Prostate gland (tissue), 2 donors: ENCODE results near the gene ANKRD39. TPM values are rescaled to one million over a fixed set of nuclear protein-coding genes. Genes with fewer than 3 reads are reported as not detected.

Source experiments
- DNase-seq: peaks from one replicate; pipeline ENCODE4 v3.0.0-alpha.2; 2019; ENCODE audit warnings: low spot score
- H3K27ac ChIP-seq, 2 donors: fragments of 200-600 bp; sonication (generic); 2 replicates each; pipeline ENCODE4 v1.5.1; 2017 to 2019
- H3K27me3 ChIP-seq: fragments of 200-600 bp; sonication (generic); replicated peaks from 2 replicates; pipeline ENCODE4 v1.5.1; 2019; ENCODE audit not compliant: insufficient read depth
- H3K36me3 ChIP-seq, 2 donors: fragments of 200-600 bp; sonication (generic); 1 replicate in 1 of 2; 2 replicates in 1 of 2; pipeline versions ENCODE4 v1.5.1 to v1.8.1; 2017 to 2019
- H3K4me1 ChIP-seq: fragments of 200-600 bp; sonication (generic); replicated peaks from 2 replicates; pipeline ENCODE4 v1.5.1; 2019
- H3K4me3 ChIP-seq, 2 donors: fragments of 200-600 bp; sonication (generic); 2 replicates each; pipeline ENCODE4 v1.5.1; 2017 to 2019
- H3K9me3 ChIP-seq: fragments of 200-600 bp; sonication (generic); 2 replicates; pipeline ENCODE4 v1.5.1; 2017
- CTCF ChIP-seq, 4 experiments: fragments of 200-600 bp in 2 of 4; fragments of 450-650 bp in 2 of 4; sonication (generic) in 2 of 4; IDR thresholded peaks; 1 replicate in 3 of 4; 2 replicates in 1 of 4; pipeline ENCODE4 v1.5.1; 2016 to 2019; ENCODE audit warnings: antibody characterized with exemption in 4 of 4, mild to moderate bottlenecking in 2 of 4, moderate library complexity in 2 of 4
- POLR2A ChIP-seq: fragments of 450-650 bp; IDR thresholded peaks from one replicate; pipeline ENCODE4 v1.6.1; 2016; ENCODE audit warnings: antibody characterized with exemption, mild to moderate bottlenecking
- POLR2AphosphoS5 ChIP-seq: sonication (generic); formaldehyde crosslinking; IDR thresholded peaks from one replicate; pipeline ENCODE4 v1.6.1; 2017; ENCODE audit warnings: antibody characterized with exemption
- WGBS: methylation state at CpG from one replicate; pipeline ENCODE4 v1.1.5; 2018; 5-methylcytosine and 5-hydroxymethylcytosine counted together
- intact Hi-C: fragments of 100-400 bp; cut with DNase I; formaldehyde crosslinking; loops from one replicate; pipeline ENCODE4 v1.14.2; 2022
- total RNA-seq, 2 donors: library from RNA; depleted of rRNA; stranded (reverse); fragments of >200 nt; gene quantifications; one replicate each; pipeline ENCODE4 v1.1.0, GENCODE V29; 2016

ANKRD39 gene
- total RNA-seq, 2 donors from 2014 or later: 21.2 to 38.7 TPM

GRCh38 chr2:96882906-96883305 lies 25.1 kb upstream of the ANKRD39 start:
- intact Hi-C loops: no loop called here
- Histone ChIP-seq H3K36me3 (no peaks in the 10 kb centered on the region), H3K27me3 (no peaks in the 10 kb centered on the region), H3K27ac (peak overlapping the region; percentile 60 to 69), H3K4me3 (no peak overlapping the region), H3K9me3 (no peaks in the 10 kb centered on the region), H3K4me1 (peaks cover 9% of the 10 kb centered on the region)
- 49% methylated on average over 5 of the region's 8 CpGs for WGBS
- DNase-seq: no peak
- no peak for TF ChIP-seq POLR2A
- no peak for TF ChIP-seq CTCF (IDR thresholded peaks at IDR 0.05)
- no peak for TF ChIP-seq POLR2AphosphoS5

GRCh38 chr2:96882230-96882629 lies 24.4 kb upstream of the ANKRD39 start:
- H3K9me3 ChIP-seq: no peaks in the 10 kb centered on the region
- DNase-seq: peak; percentile 53
- intact Hi-C loops: no loop called here
- no peaks in the 10 kb centered on the region for H3K27me3 ChIP-seq
- no peaks in the 10 kb centered on the region for H3K36me3 ChIP-seq
- WGBS: 52% methylated on average over 12 of the region's 12 CpGs
- H3K4me1 ChIP-seq: peaks cover 2% of the 10 kb centered on the region
- H3K4me3 ChIP-seq: no peak overlapping the region
- peak overlapping the region; percentile 60 to 69 for H3K27ac ChIP-seq
- no peak for TF ChIP-seq CTCF (IDR thresholded peaks at IDR 0.05)
- peak; percentile 35 for TF ChIP-seq POLR2AphosphoS5
- peak; percentile 21 for TF ChIP-seq POLR2A

- no peak for DNase-seq
- no peaks in the 10 kb centered on the region for H3K4me1 ChIP-seq
- no peaks in the 10 kb centered on the region for H3K9me3 ChIP-seq
- H3K27me3 ChIP-seq: no peaks in the 10 kb centered on the region
- no peaks in the 10 kb centered on the region for H3K36me3 ChIP-seq
- no peak overlapping the region for H3K4me3 ChIP-seq
- peak overlapping the region; percentile 60 to 69 for H3K27ac ChIP-seq
- TF ChIP-seq POLR2AphosphoS5: no peak
- no peak for TF ChIP-seq CTCF (IDR thresholded peaks at IDR 0.05)
- no peak for TF ChIP-seq POLR2A
- intact Hi-C loops: no loop called here
- 78% methylated on average over 10 of the region's 10 CpGs for WGBS
These were observed 23.8 kb upstream of the ANKRD39 start for GRCh38 chr2:96881349-96882195.

GRCh38 chr2:96880891-96881273 lies 23.1 kb upstream of the ANKRD39 start:
- TF ChIP-seq POLR2A (no peak), CTCF (IDR thresholded peaks at IDR 0.05) (no peak)
- Histone ChIP-seq H3K27me3 (no peaks in the 10 kb centered on the region), H3K4me1 (no peaks in the 10 kb centered on the region), H3K27ac (no peak overlapping the region), H3K4me3 (no peak overlapping the region), H3K36me3 (no peaks in the 10 kb centered on the region), H3K9me3 (no peaks in the 10 kb centered on the region)
- 95% methylated on average over 6 of the region's 6 CpGs for WGBS
- DNase-seq: no peak
- intact Hi-C loops: no loop called here

GRCh38 chr2:96879545-96880040 lies 21.8 kb upstream of the ANKRD39 start:
- no peak for DNase-seq
- Histone ChIP-seq H3K27ac (no peak overlapping the region), H3K36me3 (no peaks in the 10 kb centered on the region), H3K4me1 (no peaks in the 10 kb centered on the region), H3K9me3 (no peaks in the 10 kb centered on the region), H3K4me3 (no peak overlapping the region), H3K27me3 (no peaks in the 10 kb centered on the region)
- TF ChIP-seq CTCF (IDR thresholded peaks at IDR 0.05) (no peak), POLR2AphosphoS5 (no peak), POLR2A (no peak)
- WGBS: 93% methylated on average over 18 of the region's 18 CpGs
- intact Hi-C loops: no loop called here
